B cell (primary cell): ENCODE data around the gene ARID3A. TPM values are rescaled to one million over a fixed set of nuclear protein-coding genes. Genes with fewer than 3 reads are reported as not detected.

Experiments used
- ATAC-seq: fragments of 200-7000 bp; cut with Tn5 transposase; one replicate; pipeline ENCODE4 v1.10.0; 2021; ENCODE audit warnings: low read depth, mild to moderate bottlenecking, moderate number of reproducible peaks, moderate library complexity
- CTCF ChIA-PET: fragments of 350-600 bp; sonication (Branson Sonifier 250); formaldehyde crosslinking; loops from one replicate; lab custom pipeline; 2021; ENCODE audit warnings: antibody characterized with exemption, inconsistent platforms; lab: Charles Lee
- POLR2A ChIA-PET: fragments of 350-600 bp; sonication (Branson Sonifier 250); formaldehyde crosslinking; loops from one replicate; lab custom pipeline; 2021; ENCODE audit warnings: antibody characterized with exemption; lab: Charles Lee
- DNase-seq: peaks from one replicate; pipeline ENCODE4 v3.0.0; 2013
- H2AFZ ChIP-seq: 2 replicates; pipeline ENCODE4 v1.6.1; 2012; ENCODE audit warnings: mild to moderate bottlenecking, low read depth, low read length; ENCODE audit not compliant: insufficient read depth, poor library complexity, severe bottlenecking
- H3K27ac ChIP-seq, 2 donors: 1 replicate in 1 of 2; 2 replicates in 1 of 2; pipeline ENCODE4 v1.5.1; 2012 to 2013; ENCODE audit warnings: low read length in 2 of 2, mild to moderate bottlenecking in 2 of 2, moderate library complexity in 1 of 2
- H3K27me3 ChIP-seq, 4 experiments: fragments of 200-600 bp in 1 of 4; sonication (generic) in 1 of 4; replicated peaks in 1 of 4; 1 replicate in 2 of 4; 2 replicates in 2 of 4; pipeline versions ENCODE4 v1.6.1 to v1.7.0; 2013 to 2016; ENCODE audit warnings: low read length in 3 of 4, mild to moderate bottlenecking in 2 of 4, mixed read lengths in 1 of 4, moderate library complexity in 1 of 4; ENCODE audit not compliant: insufficient read depth in 4 of 4, control insufficient read depth in 3 of 4; ENCODE audit errors: control extremely low read depth in 1 of 4
- H3K36me3 ChIP-seq, 2 experiments: replicated peaks in 1 of 2; 1 replicate in 1 of 2; 2 replicates in 1 of 2; pipeline versions ENCODE4 v1.6.1 to v1.7.1; 2013; ENCODE audit warnings: low read length in 1 of 2; ENCODE audit not compliant: insufficient read depth in 2 of 2, control insufficient read depth in 1 of 2; ENCODE audit errors: control extremely low read depth in 1 of 2, extremely low read depth in 1 of 2
- H3K4me1 ChIP-seq, 2 donors: fragments of 200-600 bp in 1 of 2; sonication (generic) in 1 of 2; 1 replicate in 1 of 2; 2 replicates in 1 of 2; pipeline versions ENCODE4 v1.5.1 to v1.6.1; 2013 to 2017; ENCODE audit warnings: low read length in 2 of 2; ENCODE audit not compliant: control insufficient read depth in 2 of 2, insufficient read depth in 2 of 2
- H3K4me2 ChIP-seq: replicated peaks from 2 replicates; pipeline ENCODE3; 2012; ENCODE audit warnings: mild to moderate bottlenecking, low read depth, low read length; ENCODE audit not compliant: poor library complexity, severe bottlenecking
- H3K4me3 ChIP-seq, 5 experiments: fragments of 200-600 bp in 1 of 5; sonication (generic) in 1 of 5; 1 replicate in 3 of 5; 2 replicates in 2 of 5; pipeline versions ENCODE4 v1.5.1 to v1.7.0; 2011 to 2016; ENCODE audit warnings: low read length in 4 of 5, mild to moderate bottlenecking in 4 of 5, low read depth in 2 of 5, control low read depth in 1 of 5, moderate library complexity in 1 of 5; ENCODE audit not compliant: insufficient read depth in 1 of 5; ENCODE audit errors: control extremely low read depth in 1 of 5, extremely low read depth in 1 of 5
- H3K79me2 ChIP-seq: fragments of 200-600 bp; sonication (generic); one replicate; pipeline ENCODE4 v1.6.0; 2016; ENCODE audit warnings: low read length; ENCODE audit not compliant: control insufficient read depth, insufficient read depth
- H3K9ac ChIP-seq: fragments of 200-600 bp; sonication (generic); 2 replicates; pipeline ENCODE4 v1.6.1; 2017; ENCODE audit warnings: mild to moderate bottlenecking, low read length, moderate library complexity
- H3K9me3 ChIP-seq, 3 donors: one replicate each; pipeline versions ENCODE4 v1.6.1 to v1.7.1; 2013; ENCODE audit warnings: low read length in 2 of 3; ENCODE audit not compliant: control insufficient read depth in 2 of 3, insufficient read depth in 1 of 3; ENCODE audit errors: control extremely low read depth in 1 of 3
- H4K20me1 ChIP-seq: 2 replicates; pipeline ENCODE4 v1.6.0; 2012; ENCODE audit warnings: mild to moderate bottlenecking, low read length; ENCODE audit not compliant: insufficient read depth, control insufficient read depth, poor library complexity, severe bottlenecking
- H3K27ac Mint-ChIP-seq: one replicate; pipeline ENCODE4 v1.8.0; 2021; ENCODE audit warnings: mixed read lengths
- H3K27me3 Mint-ChIP-seq: one replicate; pipeline ENCODE4 v1.8.0; 2021; ENCODE audit warnings: mixed read lengths
- H3K4me1 Mint-ChIP-seq: one replicate; pipeline ENCODE4 v1.8.0; 2021; ENCODE audit warnings: mixed read lengths
- H3K4me3 Mint-ChIP-seq: one replicate; pipeline ENCODE4 v1.8.0; 2021; ENCODE audit warnings: mixed read lengths
- H3K9me3 Mint-ChIP-seq: one replicate; pipeline ENCODE4 v1.8.0; 2022; ENCODE audit warnings: mixed read lengths; ENCODE audit not compliant: insufficient read depth
- EZH2 ChIP-seq: IDR thresholded peaks from 2 replicates; pipeline ENCODE4 v1.6.1; 2012; ENCODE audit warnings: borderline replicate concordance, low read depth, mild to moderate bottlenecking, moderate library complexity, low read length; ENCODE audit not compliant: insufficient read depth, poor library complexity, severe bottlenecking
- WGBS: methylation state at CpG from one replicate; pipeline ENCODE4 v1.1.5; 2013; ENCODE audit warnings: missing lambda C conversion rate; ENCODE audit not compliant: insufficient coverage; 5-methylcytosine and 5-hydroxymethylcytosine counted together
- intact Hi-C: fragments of 100-400 bp; cut with micrococcal nuclease; formaldehyde crosslinking; loops from one replicate; pipeline ENCODE4 v1.10.0; 2022
- polyA plus RNA-seq: library from polyadenylated mRNA; depleted of rRNA; stranded (reverse); fragments of >200 nt; gene quantifications from 2 replicates; pipeline ENCODE4 v1.2.3, GENCODE V29; 2012
- total RNA-seq, 2 donors: library from RNA; stranded (reverse); fragments of 120-200 nt in 1 of 2; gene quantifications; 1 replicate in 1 of 2; 2 replicates in 1 of 2; pipeline versions ENCODE4 v1.2.3 to v1.2.4, GENCODE V29; 2013 to 2022
- TF ChIP-seq, protein P1 (sequence below): fragments of 200-600 bp; IDR thresholded peaks from one replicate; pipeline ENCODE4 v1.8.0; 2022; ENCODE audit warnings: antibody characterized with exemption, mild to moderate bottlenecking

The ARID3A gene
- total and polyA plus RNA-seq, 2 donors (not counting 1 experiment from before 2014, with no cell fraction given), result 22.9 to 60.5 TPM

DNA sequence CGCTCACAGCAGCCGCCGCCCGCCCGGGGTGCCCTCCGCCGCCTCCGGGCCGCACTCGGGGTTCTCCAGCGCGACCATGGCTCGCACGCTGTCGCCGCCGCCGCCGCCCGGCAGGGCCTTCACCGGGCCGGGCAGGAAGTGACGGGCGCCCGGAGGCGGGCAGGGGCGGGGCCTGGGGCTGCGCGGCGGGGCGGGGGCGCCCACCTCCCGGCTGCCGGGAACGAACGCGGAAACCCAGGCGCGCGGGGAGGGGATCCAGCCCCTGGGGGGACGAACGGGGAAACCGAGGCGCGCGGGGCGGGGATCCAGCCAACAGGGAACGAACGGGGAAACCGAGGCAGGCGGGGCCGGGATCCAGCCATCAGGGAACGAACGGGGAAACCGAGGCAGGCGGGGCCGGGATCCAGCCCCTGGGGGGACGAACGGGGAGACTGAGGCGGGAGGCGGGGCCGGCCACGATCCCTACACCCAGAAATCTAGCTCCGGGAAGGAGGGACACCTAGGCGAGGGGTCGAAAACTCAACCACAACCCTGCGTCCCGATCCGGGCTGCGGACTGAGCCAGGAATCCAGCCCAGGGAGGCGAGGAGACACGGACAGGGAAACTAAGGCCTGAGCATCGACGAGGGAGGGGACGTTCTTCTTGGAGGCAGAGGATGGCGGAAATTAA, 12.6 kb upstream of the ARID3A start, which contains the start of gene R3HDM4:
TSS of gene R3HDM4 (minus strand) at position 140 of the 669 bp plus-strand sequence. CDS start at position 78, 62 bp downstream.
- H3K4me1 Mint-ChIP-seq, result peaks cover 35% of the 10 kb centered on the region
- H3K27ac Mint-ChIP-seq, result peak within 1 kb of the TSS; percentile 93
- H3K27me3 Mint-ChIP-seq, result peaks cover 3% of the 10 kb centered on the region
- Histone ChIP-seq H3K9ac (peak within 1 kb of the TSS; percentile 94), H3K4me3 (peak within 1 kb of the TSS; percentile 72 to 91 (median 86)), H3K36me3 (peaks cover 0 to 2% of the 10 kb centered on the region in 2 experiments), H4K20me1 (peaks cover 4% of the 10 kb centered on the region), H2AFZ (peak within 1 kb of the TSS; percentile 78), H3K4me1 (peaks cover 47 to 62% of the 10 kb centered on the region in 2 donors), H3K9me3 (peaks cover 0 to 12% (median 0%) of the 10 kb centered on the region in 3 donors), H3K4me2 (peak within 1 kb of the TSS; percentile 86), H3K27ac (peak within 1 kb of the TSS; percentile 96 to 98), H3K27me3 (peaks cover 0 to 27% (median 4%) of the 10 kb centered on the region in 4 experiments), H3K79me2 (peaks cover 45% of the 10 kb centered on the region)
- intact Hi-C loops, result no loop called here
- CTCF ChIA-PET, result interaction anchor here (1.0 to 2.7 kb wide), 2 partner anchors 20 to 50 kb away, joined by 3 to 13 read pairs; partner anchors contain the start of genes MED16 and RNU6-9
- TF ChIP-seq EZH2, result no peak
- TF ChIP-seq, protein P1, sequence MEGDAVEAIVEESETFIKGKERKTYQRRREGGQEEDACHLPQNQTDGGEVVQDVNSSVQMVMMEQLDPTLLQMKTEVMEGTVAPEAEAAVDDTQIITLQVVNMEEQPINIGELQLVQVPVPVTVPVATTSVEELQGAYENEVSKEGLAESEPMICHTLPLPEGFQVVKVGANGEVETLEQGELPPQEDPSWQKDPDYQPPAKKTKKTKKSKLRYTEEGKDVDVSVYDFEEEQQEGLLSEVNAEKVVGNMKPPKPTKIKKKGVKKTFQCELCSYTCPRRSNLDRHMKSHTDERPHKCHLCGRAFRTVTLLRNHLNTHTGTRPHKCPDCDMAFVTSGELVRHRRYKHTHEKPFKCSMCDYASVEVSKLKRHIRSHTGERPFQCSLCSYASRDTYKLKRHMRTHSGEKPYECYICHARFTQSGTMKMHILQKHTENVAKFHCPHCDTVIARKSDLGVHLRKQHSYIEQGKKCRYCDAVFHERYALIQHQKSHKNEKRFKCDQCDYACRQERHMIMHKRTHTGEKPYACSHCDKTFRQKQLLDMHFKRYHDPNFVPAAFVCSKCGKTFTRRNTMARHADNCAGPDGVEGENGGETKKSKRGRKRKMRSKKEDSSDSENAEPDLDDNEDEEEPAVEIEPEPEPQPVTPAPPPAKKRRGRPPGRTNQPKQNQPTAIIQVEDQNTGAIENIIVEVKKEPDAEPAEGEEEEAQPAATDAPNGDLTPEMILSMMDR, result no peak
- under 1% methylated on average over 71 of the region's 76 CpGs for WGBS
- H3K4me3 Mint-ChIP-seq, result peak within 1 kb of the TSS; percentile 85
- POLR2A ChIA-PET, result interaction anchor here (1.1 kb wide), 1 partner anchor 20 kb away, joined by 3 read pairs; the partner anchor contains the start of genes MED16 and RNU6-9
- peak; percentile 87 for DNase-seq
- no peaks in the 10 kb centered on the region for H3K9me3 Mint-ChIP-seq
- peak; percentile 45 for ATAC-seq
